IMR-90 (cell line): ENCODE data around the gene NAXE. TPM values are rescaled to one million over a fixed set of nuclear protein-coding genes. Genes with fewer than 3 reads are reported as not detected.

Source experiments
- ATAC-seq: fragments of 200-7000 bp; cut with Tn5 transposase; 2 replicates; pipeline ENCODE4 v1.9.1; 2020; ENCODE audit warnings: low read depth, mild to moderate bottlenecking, moderate library complexity
- BruUV-seq: library from RNA; stranded (reverse); fragments of 400-500 nt; replicated peaks from 2 replicates; lab custom pipeline; 2021; lab: Mats Ljungman, UMichigan
- CTCF ChIA-PET: fragments of 300-600 bp; formaldehyde crosslinking; extraction: SDS; loops from one replicate; lab custom pipeline; 2021; ENCODE audit warnings: antibody characterized with exemption; lab: Yijun Ruan, JAX
- POLR2A ChIA-PET: fragments of 300-600 bp; sonication (Branson Sonifier 250); formaldehyde crosslinking; loops from one replicate; lab custom pipeline; 2022; ENCODE audit warnings: antibody characterized with exemption; ENCODE audit not compliant: unreplicated experiment; lab: Charles Lee
- DNase-seq: peaks from one replicate; pipeline ENCODE4 v3.0.0; 2013
- H2AFZ ChIP-seq: replicated peaks from 2 replicates; pipeline ENCODE3; 2013; ENCODE audit warnings: low read length, mild to moderate bottlenecking; ENCODE audit not compliant: poor library complexity
- H2AK5ac ChIP-seq: 2 replicates; pipeline ENCODE4 v1.6.1; 2013; ENCODE audit warnings: low read depth, low read length, inconsistent platforms
- H2AK9ac ChIP-seq: replicated peaks from 2 replicates; pipeline ENCODE3; 2013; ENCODE audit warnings: mild to moderate bottlenecking, low read depth, low read length, moderate library complexity; ENCODE audit not compliant: poor library complexity
- H2BK120ac ChIP-seq: 2 replicates; pipeline ENCODE4 v1.6.1; 2013; ENCODE audit warnings: low read depth, low read length, inconsistent platforms
- H2BK15ac ChIP-seq: 3 replicates; pipeline ENCODE4 v1.6.1; 2013; ENCODE audit warnings: low read depth, low read length, inconsistent platforms
- H2BK20ac ChIP-seq: 2 replicates; pipeline ENCODE4 v1.6.1; 2013; ENCODE audit warnings: low read depth, mild to moderate bottlenecking, inconsistent platforms, low read length, moderate library complexity
- H2BK5ac ChIP-seq: 2 replicates; pipeline ENCODE4 v1.6.1; 2013; ENCODE audit warnings: mild to moderate bottlenecking, low read depth, low read length, inconsistent platforms; ENCODE audit not compliant: poor library complexity, severe bottlenecking
- H3K14ac ChIP-seq: replicated peaks from 2 replicates; pipeline ENCODE4 v1.6.1; 2013; ENCODE audit warnings: low read depth, low read length, inconsistent platforms
- H3K18ac ChIP-seq: 2 replicates; pipeline ENCODE4 v1.6.1; 2013; ENCODE audit warnings: low read depth, low read length, control low read depth
- H3K23ac ChIP-seq: 2 replicates; pipeline ENCODE4 v1.6.1; 2013; ENCODE audit warnings: low read depth, low read length, inconsistent platforms
- H3K27ac ChIP-seq: 2 replicates; pipeline ENCODE4 v1.5.1; 2013; ENCODE audit warnings: mild to moderate bottlenecking, control low read depth, low read length; ENCODE audit not compliant: insufficient read depth
- H3K27me3 ChIP-seq: 2 replicates; pipeline ENCODE4 v1.6.1; 2013; ENCODE audit warnings: low read length; ENCODE audit not compliant: control insufficient read depth, insufficient read depth
- H3K36me3 ChIP-seq: 2 replicates; pipeline ENCODE4 v1.6.1; 2013; ENCODE audit warnings: low read length, mixed read lengths; ENCODE audit not compliant: control insufficient read depth, insufficient read depth
- H3K4ac ChIP-seq: 2 replicates; pipeline ENCODE4 v1.6.1; 2013; ENCODE audit warnings: low read depth, low read length, inconsistent platforms
- H3K4me1 ChIP-seq: 2 replicates; pipeline ENCODE4 v1.6.1; 2013; ENCODE audit warnings: low read length, mixed read lengths; ENCODE audit not compliant: control insufficient read depth, insufficient read depth
- H3K4me2 ChIP-seq: 2 replicates; pipeline ENCODE4 v1.6.1; 2013; ENCODE audit warnings: low read depth, mild to moderate bottlenecking, control low read depth, low read length, moderate library complexity
- H3K4me3 ChIP-seq: 2 replicates; pipeline ENCODE4 v1.5.1; 2013; ENCODE audit warnings: low read depth, mild to moderate bottlenecking, control low read depth, low read length, moderate library complexity; ENCODE audit not compliant: insufficient read depth
- H3K56ac ChIP-seq: 2 replicates; pipeline ENCODE4 v1.6.1; 2013; ENCODE audit warnings: low read length, inconsistent platforms; ENCODE audit not compliant: insufficient read depth; ENCODE audit errors: extremely low read depth
- H3K79me1 ChIP-seq, 2 experiments: 2 replicates each; pipeline ENCODE4 v1.6.1; 2013; ENCODE audit warnings: low read length in 2 of 2, inconsistent platforms in 1 of 2, low read depth in 1 of 2
- H3K9ac ChIP-seq: 2 replicates; pipeline ENCODE4 v1.6.1; 2013; ENCODE audit warnings: low read depth, low read length, control low read depth
- H3K9me1 ChIP-seq: 2 replicates; pipeline ENCODE4 v1.6.1; 2013; ENCODE audit warnings: low read length, inconsistent platforms; ENCODE audit not compliant: insufficient read depth
- H3K9me3 ChIP-seq: 2 replicates; pipeline ENCODE4 v1.6.1; 2013; ENCODE audit warnings: low read length; ENCODE audit not compliant: control insufficient read depth, insufficient read depth
- H4K20me1 ChIP-seq: 2 replicates; pipeline ENCODE4 v1.6.1; 2013; ENCODE audit warnings: low read length, inconsistent platforms; ENCODE audit not compliant: insufficient read depth
- H4K5ac ChIP-seq: 2 replicates; pipeline ENCODE4 v1.6.1; 2013; ENCODE audit warnings: mild to moderate bottlenecking, low read depth, low read length, control low read depth
- H4K8ac ChIP-seq, 2 experiments: 2 replicates each; pipeline ENCODE4 v1.6.1; 2013; ENCODE audit warnings: low read depth in 2 of 2, low read length in 2 of 2, control low read depth in 1 of 2, inconsistent platforms in 1 of 2
- H4K91ac ChIP-seq: 2 replicates; pipeline ENCODE4 v1.6.1; 2013; ENCODE audit warnings: low read depth, low read length, inconsistent platforms; ENCODE audit not compliant: insufficient read depth
- BHLHE40 ChIP-seq: fragments of 150-350 bp; IDR thresholded peaks from 2 replicates; pipeline ENCODE4 v1.6.1; 2016; ENCODE audit warnings: mild to moderate bottlenecking, low read depth, low read length
- CHD1 ChIP-seq: IDR thresholded peaks from 2 replicates; pipeline ENCODE4 v1.6.1; 2012; ENCODE audit warnings: low read depth, low read length, improper control_type of control experiment
- FOS ChIP-seq: fragments of 150-350 bp; IDR thresholded peaks from 2 replicates; pipeline ENCODE4 v1.6.1; 2016; ENCODE audit warnings: low read depth, low read length
- MAFK ChIP-seq: IDR thresholded peaks from 2 replicates; pipeline ENCODE4 v1.6.1; 2012; ENCODE audit warnings: low read depth, low read length, improper control_type of control experiment
- MAZ ChIP-seq: IDR thresholded peaks from 2 replicates; pipeline ENCODE4 v1.6.1; 2012; ENCODE audit warnings: low read depth, mild to moderate bottlenecking, low read length, improper control_type of control experiment, moderate library complexity, borderline replicate concordance
- MXI1 ChIP-seq: IDR thresholded peaks from 2 replicates; pipeline ENCODE4 v1.6.1; 2012; ENCODE audit warnings: low read depth, mild to moderate bottlenecking, low read length, moderate library complexity, borderline replicate concordance
- NFE2L2 ChIP-seq: fragments of 150-350 bp; IDR thresholded peaks from 2 replicates; pipeline ENCODE4 v1.6.1; 2016; ENCODE audit warnings: low read depth, mild to moderate bottlenecking, low read length
- POLR2A ChIP-seq: IDR thresholded peaks from 2 replicates; pipeline ENCODE4 v1.6.1; 2012; ENCODE audit warnings: mild to moderate bottlenecking, low read depth, low read length
- RAD21 ChIP-seq: IDR thresholded peaks from 2 replicates; pipeline ENCODE4 v1.6.1; 2012; ENCODE audit warnings: low read length, improper control_type of control experiment
- RCOR1 ChIP-seq: IDR thresholded peaks from 2 replicates; pipeline ENCODE4 v1.6.1; 2012; ENCODE audit warnings: mild to moderate bottlenecking, low read length, improper control_type of control experiment; ENCODE audit not compliant: insufficient replicate concordance
- RFX5 ChIP-seq: IDR thresholded peaks from 2 replicates; pipeline ENCODE4 v1.8.0; 2012; ENCODE audit warnings: low read depth, mild to moderate bottlenecking, low read length, moderate library complexity
- SMC3 ChIP-seq: fragments of 150-350 bp; IDR thresholded peaks from 2 replicates; pipeline ENCODE4 v1.6.1; 2016; ENCODE audit warnings: low read depth, mild to moderate bottlenecking, antibody characterized with exemption, low read length, moderate library complexity
- WGBS, 2 experiments: methylation state at CpG; one replicate each; pipeline versions ENCODE4 v1.1.5 to v1.1.7; 2013; ENCODE audit warnings: missing lambda C conversion rate in 2 of 2; ENCODE audit not compliant: insufficient read length in 1 of 2; ENCODE audit errors: extremely low coverage in 2 of 2; 5-methylcytosine and 5-hydroxymethylcytosine counted together
- dilution Hi-C: fragments of 300-500 bp; cut with HindIII; formaldehyde crosslinking; loops from one replicate; pipeline ENCODE4 v1.14.3; 2018; ENCODE audit warnings: low sequenced_read_pairs; ENCODE audit not compliant: unreplicated experiment
- in situ Hi-C: fragments of 300-500 bp; cut with MboI; formaldehyde crosslinking; loops from 3 replicates; pipeline ENCODE4 v1.14.3; 2019; ENCODE audit warnings: low sequenced_read_pairs, inconsistent platforms, mixed read lengths
- intact Hi-C: fragments of 100-400 bp; cut with micrococcal nuclease; formaldehyde crosslinking; loops from 2 replicates; pipeline ENCODE4 v1.10.0; 2022
- polyA plus RNA-seq, 3 experiments: library from polyadenylated mRNA; depleted of rRNA; stranded (reverse); fragments of >200 nt; gene quantifications; 2 replicates each; pipeline ENCODE4 v1.2.3, GENCODE V29; 2012; ENCODE audit warnings: low replicate concordance in 1 of 3
- total RNA-seq: library from RNA; depleted of rRNA; stranded (reverse); fragments of >200 nt; gene quantifications from 2 replicates; pipeline ENCODE4 v1.2.3, GENCODE V29; 2012
- TF ChIP-seq, protein P1 (sequence below): fragments of 150-350 bp; IDR thresholded peaks from 2 replicates; pipeline ENCODE4 v1.6.1; 2017; ENCODE audit warnings: mild to moderate bottlenecking, antibody characterized with exemption, low read length, low read depth
- TF ChIP-seq, protein P2 (sequence below): conservative IDR thresholded peaks from 2 replicates; pipeline ENCODE4 v1.5.1; 2012; ENCODE audit warnings: mild to moderate bottlenecking, low read depth, low read length, improper control_type of control experiment

The NAXE gene
- total and polyA plus RNA-seq, 2 of the 4 experiments (the other 2 are of a cell fraction) = 61.0 to 74.2 TPM

GRCh38 chr1:156596426-156596825 is 4.8 kb downstream of the NAXE start:
- POLR2A ChIA-PET = no interaction called here
- dilution Hi-C loops = no loop called here
- CTCF ChIA-PET = no interaction called here
- peaks cover 12% of the 10 kb centered on the region for H3K9me1 ChIP-seq
- no peak overlapping the region for H3K4ac ChIP-seq
- no peaks in the 10 kb centered on the region for H3K27me3 ChIP-seq
- no peak overlapping the region for H3K14ac ChIP-seq
- no peak overlapping the region for H3K56ac ChIP-seq
- no peak overlapping the region for H2AFZ ChIP-seq
- no peak overlapping the region for H2BK15ac ChIP-seq
- H4K91ac ChIP-seq = no peak overlapping the region
- H4K20me1 ChIP-seq = no peaks in the 10 kb centered on the region
- ATAC-seq (no peak), DNase-seq (no peak)
- intact Hi-C loops = no loop called here
- BruUV-seq = no TSS peak
- no peak overlapping the region for H2BK120ac ChIP-seq
- in situ Hi-C loops = no loop called here
- no peak overlapping the region for H3K27ac ChIP-seq
- no peak overlapping the region for H4K5ac ChIP-seq
- no CpG with 5 or more reads among the region's 3 CpGs for WGBS, 2 experiments
- H3K4me2 ChIP-seq = no peak overlapping the region
- H4K8ac ChIP-seq = no peak overlapping the region
- no peak overlapping the region for H3K4me3 ChIP-seq
- no peak overlapping the region for H3K18ac ChIP-seq
- no peak overlapping the region for H2BK20ac ChIP-seq
- H2AK5ac ChIP-seq = no peak overlapping the region
- H3K4me1 ChIP-seq = peaks cover 6% of the 10 kb centered on the region; the same call in 1 of the 2 replicates
- no peak overlapping the region for H2AK9ac ChIP-seq
- peaks cover 27 to 63% of the 10 kb centered on the region in 2 experiments for H3K79me1 ChIP-seq
- TF ChIP-seq CHD1 = no peak
- TF ChIP-seq MAFK = no peak
- TF ChIP-seq, protein P1, sequence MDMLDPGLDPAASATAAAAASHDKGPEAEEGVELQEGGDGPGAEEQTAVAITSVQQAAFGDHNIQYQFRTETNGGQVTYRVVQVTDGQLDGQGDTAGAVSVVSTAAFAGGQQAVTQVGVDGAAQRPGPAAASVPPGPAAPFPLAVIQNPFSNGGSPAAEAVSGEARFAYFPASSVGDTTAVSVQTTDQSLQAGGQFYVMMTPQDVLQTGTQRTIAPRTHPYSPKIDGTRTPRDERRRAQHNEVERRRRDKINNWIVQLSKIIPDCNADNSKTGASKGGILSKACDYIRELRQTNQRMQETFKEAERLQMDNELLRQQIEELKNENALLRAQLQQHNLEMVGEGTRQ = no peak
- no peak for TF ChIP-seq SMC3
- TF ChIP-seq, protein P2, sequence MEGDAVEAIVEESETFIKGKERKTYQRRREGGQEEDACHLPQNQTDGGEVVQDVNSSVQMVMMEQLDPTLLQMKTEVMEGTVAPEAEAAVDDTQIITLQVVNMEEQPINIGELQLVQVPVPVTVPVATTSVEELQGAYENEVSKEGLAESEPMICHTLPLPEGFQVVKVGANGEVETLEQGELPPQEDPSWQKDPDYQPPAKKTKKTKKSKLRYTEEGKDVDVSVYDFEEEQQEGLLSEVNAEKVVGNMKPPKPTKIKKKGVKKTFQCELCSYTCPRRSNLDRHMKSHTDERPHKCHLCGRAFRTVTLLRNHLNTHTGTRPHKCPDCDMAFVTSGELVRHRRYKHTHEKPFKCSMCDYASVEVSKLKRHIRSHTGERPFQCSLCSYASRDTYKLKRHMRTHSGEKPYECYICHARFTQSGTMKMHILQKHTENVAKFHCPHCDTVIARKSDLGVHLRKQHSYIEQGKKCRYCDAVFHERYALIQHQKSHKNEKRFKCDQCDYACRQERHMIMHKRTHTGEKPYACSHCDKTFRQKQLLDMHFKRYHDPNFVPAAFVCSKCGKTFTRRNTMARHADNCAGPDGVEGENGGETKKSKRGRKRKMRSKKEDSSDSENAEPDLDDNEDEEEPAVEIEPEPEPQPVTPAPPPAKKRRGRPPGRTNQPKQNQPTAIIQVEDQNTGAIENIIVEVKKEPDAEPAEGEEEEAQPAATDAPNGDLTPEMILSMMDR = no peak
- TF ChIP-seq RAD21 = no peak
- TF ChIP-seq RFX5 = no peak
- no peak for TF ChIP-seq POLR2A
- no peak for TF ChIP-seq MAZ
- no peak for TF ChIP-seq BHLHE40
- TF ChIP-seq MXI1 = no peak
- no peak for TF ChIP-seq FOS
- no peak for TF ChIP-seq NFE2L2
- TF ChIP-seq RCOR1 = no peak
- H3K23ac ChIP-seq = no peak overlapping the region
- no peak overlapping the region for H2BK5ac ChIP-seq
- no peaks in the 10 kb centered on the region for H3K9me3 ChIP-seq
- H3K36me3 ChIP-seq = peaks cover 33% of the 10 kb centered on the region
- no peak overlapping the region for H3K9ac ChIP-seq
